Endothelial cell of umbilical vein (primary cell): ENCODE results near the gene MAPT. TPM values are rescaled to one million over a fixed set of nuclear protein-coding genes. Genes with fewer than 3 reads are reported as not detected.

Experiments
- BruUV-seq: library from RNA; stranded (reverse); fragments of 400-500 nt; replicated peaks from 2 replicates; lab custom pipeline; 2021; lab: Mats Ljungman, UMichigan
- CTCF ChIA-PET: fragments of 300-600, 350-600 bp; sonication (Branson Sonifier 250); formaldehyde crosslinking; loops from one replicate; lab custom pipeline; 2021; ENCODE audit warnings: antibody characterized with exemption, inconsistent platforms; lab: Charles Lee
- POLR2A ChIA-PET: fragments of 300-600, 350-600 bp; sonication (Branson Sonifier 250); formaldehyde crosslinking; loops from one replicate; lab custom pipeline; 2021; ENCODE audit warnings: antibody characterized with exemption, inconsistent platforms; lab: Charles Lee
- DNase-seq: peaks from one replicate; pipeline ENCODE4 v3.0.0-alpha.2; 2011; ENCODE audit warnings: low read depth, low spot score
- FAIRE-seq: peaks from 2 replicates; lab custom pipeline; 2011; peaks lifted over from hg19 to GRCh38; lab: Jason Lieb, UNC
- H2AFZ ChIP-seq: 2 replicates; pipeline ENCODE4 v1.6.0; 2012; ENCODE audit warnings: low read depth, low read length, control low read depth, inconsistent platforms
- H3K27ac ChIP-seq: 2 replicates; pipeline ENCODE4 v1.5.1; 2011; ENCODE audit warnings: low read depth, mild to moderate bottlenecking, control low read depth, low read length, moderate library complexity; ENCODE audit not compliant: insufficient read depth
- H3K27me3 ChIP-seq, 2 experiments: 2 replicates each; pipeline versions ENCODE4 v1.6.0 to v1.6.1; 2011; ENCODE audit warnings: low read length in 2 of 2, mixed read lengths in 1 of 2; ENCODE audit not compliant: control insufficient read depth in 2 of 2, insufficient read depth in 2 of 2
- H3K36me3 ChIP-seq, 2 experiments: 2 replicates in 1 of 2; 3 replicates in 1 of 2; pipeline ENCODE4 v1.5.1; 2011; ENCODE audit warnings: low read length in 2 of 2, mild to moderate bottlenecking in 1 of 2, moderate library complexity in 1 of 2; ENCODE audit not compliant: control insufficient read depth in 2 of 2, insufficient read depth in 2 of 2; ENCODE audit errors: extremely low read depth in 1 of 2
- H3K4me1 ChIP-seq: 3 replicates; pipeline ENCODE4 v1.5.1; 2011; ENCODE audit warnings: mild to moderate bottlenecking, low read length; ENCODE audit not compliant: control insufficient read depth, insufficient read depth; ENCODE audit errors: extremely low read depth
- H3K4me2 ChIP-seq: 2 replicates; pipeline ENCODE4 v1.6.1; 2011; ENCODE audit warnings: low read length, control low read depth, mixed read lengths; ENCODE audit not compliant: insufficient read depth
- H3K4me3 ChIP-seq, 3 experiments: fragments of 200-600 bp in 1 of 3; sonication (generic), shearing (Covaris generic) in 1 of 3; replicated peaks in 1 of 3; 2 replicates each; pipeline ENCODE4 v1.5.1; 2011 to 2016; ENCODE audit warnings: control low read depth in 3 of 3, low read length in 3 of 3, mild to moderate bottlenecking in 2 of 3, inconsistent platforms in 1 of 3, low read depth in 1 of 3, moderate library complexity in 1 of 3; ENCODE audit not compliant: insufficient read depth in 1 of 3
- H3K79me2 ChIP-seq: 2 replicates; pipeline ENCODE4 v1.6.0; 2012; ENCODE audit warnings: low read length, inconsistent platforms; ENCODE audit not compliant: control insufficient read depth, insufficient read depth
- H3K9ac ChIP-seq: replicated peaks from 2 replicates; pipeline ENCODE3; 2011; ENCODE audit warnings: low read length, control low read depth; ENCODE audit not compliant: insufficient read depth; ENCODE audit errors: extremely low read depth
- H3K9me1 ChIP-seq: replicated peaks from 3 replicates; pipeline ENCODE4 v1.6.0; 2011; ENCODE audit warnings: mild to moderate bottlenecking, low read length; ENCODE audit not compliant: control insufficient read depth, insufficient read depth; ENCODE audit errors: extremely low read depth
- H3K9me3 ChIP-seq: replicated peaks from 2 replicates; pipeline ENCODE4 v1.5.1; 2012; ENCODE audit warnings: low read length, inconsistent platforms; ENCODE audit not compliant: control insufficient read depth, insufficient read depth
- H4K20me1 ChIP-seq: replicated peaks from 2 replicates; pipeline ENCODE3; 2011; ENCODE audit warnings: mild to moderate bottlenecking, low read length; ENCODE audit not compliant: control insufficient read depth, insufficient read depth; ENCODE audit errors: extremely low read depth
- CTCF ChIP-seq, 2 donors: IDR thresholded peaks; 1 replicate in 1 of 2; 2 replicates in 1 of 2; pipeline ENCODE4 v1.5.1; 2011; ENCODE audit warnings: low read length in 2 of 2, mild to moderate bottlenecking in 2 of 2, moderate library complexity in 2 of 2, control low read depth in 1 of 2, inconsistent platforms in 1 of 2, low read depth in 1 of 2; ENCODE audit not compliant: insufficient read depth in 1 of 2; ENCODE audit errors: extremely low read depth in 1 of 2
- FOS ChIP-seq: IDR thresholded peaks from 2 replicates; pipeline ENCODE4 v1.6.1; 2011; ENCODE audit warnings: mild to moderate bottlenecking, low read length, moderate library complexity, borderline replicate concordance; ENCODE audit not compliant: insufficient read depth
- GATA2 ChIP-seq: IDR thresholded peaks from 2 replicates; pipeline ENCODE4 v1.7.0; 2011; ENCODE audit warnings: low read depth, mild to moderate bottlenecking, moderate library complexity, mixed read lengths, low read length; ENCODE audit not compliant: insufficient read length, insufficient read depth
- JUN ChIP-seq: IDR thresholded peaks from 2 replicates; pipeline ENCODE4 v1.6.1; 2011; ENCODE audit warnings: borderline replicate concordance, low read depth; ENCODE audit not compliant: insufficient read length, insufficient read depth
- MAX ChIP-seq: IDR thresholded peaks from 2 replicates; pipeline ENCODE4 v1.6.1; 2011; ENCODE audit not compliant: insufficient read depth, insufficient read length
- POLR2A ChIP-seq: IDR thresholded peaks from 2 replicates; pipeline ENCODE4 v1.6.1; 2012; ENCODE audit warnings: low read depth, mild to moderate bottlenecking, control low read depth, low read length
- dilution Hi-C: fragments of 300-500 bp; cut with MboI; formaldehyde crosslinking; loops from one replicate; pipeline ENCODE4 v1.15.0; 2019; ENCODE audit warnings: low sequenced_read_pairs; ENCODE audit not compliant: extremely low pct_ligation_motif_present
- intact Hi-C: fragments of 100-400 bp; cut with micrococcal nuclease; formaldehyde crosslinking; loops from one replicate; pipeline ENCODE4 v1.10.0; 2022
- polyA plus RNA-seq, 4 experiments: library from polyadenylated mRNA; depleted of rRNA in 3 of 4; stranded (reverse) in 3 of 4; unstranded in 1 of 4; fragments of >200 nt; gene quantifications; 2 replicates each; pipeline versions ENCODE4 v1.2.1 to v1.2.3, GENCODE V29; 2011 to 2012; ENCODE audit warnings: missing spikeins in 1 of 4
- total RNA-seq: library from RNA; stranded (reverse); gene quantifications from 2 replicates; pipeline ENCODE4 v1.2.3, GENCODE V29; 2021

Gene MAPT
- total and polyA plus RNA-seq, 2 donors (not counting 3 experiments of a cell fraction or from before 2014, with no cell fraction given) = 0.04 to 0.51 TPM

GRCh38 chr17:45848405-45848804 lies 45.9 kb upstream of the MAPT start:
- H3K27ac ChIP-seq = no peak overlapping the region
- H3K36me3 ChIP-seq = no peaks in the 10 kb centered on the region
- no peak for TF ChIP-seq MAX
- no peak for TF ChIP-seq JUN
- no peak for TF ChIP-seq CTCF (IDR thresholded peaks at IDR 0.05; ENCODE audit: extremely low read depth in 1 of 2, insufficient read depth in 1 of 2, low read depth in 1 of 2, low read length in 2 of 2)
- TF ChIP-seq GATA2 = no peak
- TF ChIP-seq FOS = no peak
- no peak for TF ChIP-seq POLR2A
- no TSS peak for BruUV-seq
- DNase-seq = no peak
- no peaks in the 10 kb centered on the region for H3K79me2 ChIP-seq
- no peak overlapping the region for H3K4me2 ChIP-seq
- H2AFZ ChIP-seq = no peak overlapping the region
- ChIA-PET CTCF (interaction anchor here (2.0 kb wide), 1 partner anchor 209 kb away, joined by 12 read pairs; no protein-coding TSS in a partner anchor), POLR2A (no interaction called here)
- no peak overlapping the region for H3K4me3 ChIP-seq
- no peak overlapping the region for H3K9ac ChIP-seq
- H4K20me1 ChIP-seq = no peaks in the 10 kb centered on the region
- no peak for FAIRE-seq
- no peaks in the 10 kb centered on the region for H3K9me1 ChIP-seq
- H3K9me3 ChIP-seq = no peaks in the 10 kb centered on the region
- peaks cover 0 to 4% of the 10 kb centered on the region in 2 experiments for H3K27me3 ChIP-seq
- intact Hi-C loops (no loop called here), dilution Hi-C loops (no loop called here)
- H3K4me1 ChIP-seq = no peaks in the 10 kb centered on the region
